DOHH2 (cell line): ENCODE data around the gene TMEM167A.

Experiments
- EZH2phosphoT487 ChIP-seq: fragments of 200-600 bp; sonication (generic); IDR thresholded peaks from 2 replicates; pipeline ENCODE4 v1.6.1; 2017; ENCODE audit warnings: borderline replicate concordance, mild to moderate bottlenecking, antibody characterized with exemption, low read length, moderate library complexity, mixed read lengths
- TF ChIP-seq, protein P1 (sequence below): fragments of 200-600 bp; sonication (generic); IDR thresholded peaks from one replicate; pipeline ENCODE4 v1.5.1; 2014; ENCODE audit warnings: antibody characterized with exemption, mild to moderate bottlenecking, low read depth, low read length; ENCODE audit not compliant: poor library complexity, severe bottlenecking

DNA sequence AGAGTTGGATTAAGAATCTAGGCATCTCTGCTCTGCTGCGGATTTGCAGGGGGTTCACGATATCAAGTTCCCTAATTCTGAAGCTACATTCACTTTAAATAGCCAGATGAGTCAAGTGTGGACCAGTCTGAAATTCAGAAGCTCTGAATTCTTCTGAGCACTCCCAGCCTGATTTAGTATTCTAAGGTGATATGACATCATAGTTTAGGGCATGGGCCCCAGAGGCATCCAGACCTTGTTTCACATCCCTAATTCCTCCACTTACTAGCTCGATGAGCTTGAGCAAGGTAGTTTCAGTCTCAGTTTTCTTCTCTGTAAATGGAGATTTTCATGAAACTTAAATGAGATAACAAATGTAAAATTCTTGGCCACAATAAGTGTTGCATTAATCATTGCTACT is 65.2 kb downstream of the TMEM167A start:
- no peak for TF ChIP-seq EZH2phosphoT487
- TF ChIP-seq, protein P1, sequence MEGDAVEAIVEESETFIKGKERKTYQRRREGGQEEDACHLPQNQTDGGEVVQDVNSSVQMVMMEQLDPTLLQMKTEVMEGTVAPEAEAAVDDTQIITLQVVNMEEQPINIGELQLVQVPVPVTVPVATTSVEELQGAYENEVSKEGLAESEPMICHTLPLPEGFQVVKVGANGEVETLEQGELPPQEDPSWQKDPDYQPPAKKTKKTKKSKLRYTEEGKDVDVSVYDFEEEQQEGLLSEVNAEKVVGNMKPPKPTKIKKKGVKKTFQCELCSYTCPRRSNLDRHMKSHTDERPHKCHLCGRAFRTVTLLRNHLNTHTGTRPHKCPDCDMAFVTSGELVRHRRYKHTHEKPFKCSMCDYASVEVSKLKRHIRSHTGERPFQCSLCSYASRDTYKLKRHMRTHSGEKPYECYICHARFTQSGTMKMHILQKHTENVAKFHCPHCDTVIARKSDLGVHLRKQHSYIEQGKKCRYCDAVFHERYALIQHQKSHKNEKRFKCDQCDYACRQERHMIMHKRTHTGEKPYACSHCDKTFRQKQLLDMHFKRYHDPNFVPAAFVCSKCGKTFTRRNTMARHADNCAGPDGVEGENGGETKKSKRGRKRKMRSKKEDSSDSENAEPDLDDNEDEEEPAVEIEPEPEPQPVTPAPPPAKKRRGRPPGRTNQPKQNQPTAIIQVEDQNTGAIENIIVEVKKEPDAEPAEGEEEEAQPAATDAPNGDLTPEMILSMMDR: no peak
